Prostate gland (tissue), 2 donors: Measurements from ENCODE around the gene AP2B1. TPM values are rescaled to one million over a fixed set of nuclear protein-coding genes. Genes with fewer than 3 reads are reported as not detected.

Experiments
- DNase-seq: peaks from one replicate; pipeline ENCODE4 v3.0.0-alpha.2; 2019; ENCODE audit warnings: low spot score
- H3K27ac ChIP-seq, 2 donors: fragments of 200-600 bp; sonication (generic); 2 replicates each; pipeline ENCODE4 v1.5.1; 2017 to 2019
- H3K27me3 ChIP-seq: fragments of 200-600 bp; sonication (generic); replicated peaks from 2 replicates; pipeline ENCODE4 v1.5.1; 2019; ENCODE audit not compliant: insufficient read depth
- H3K36me3 ChIP-seq, 2 donors: fragments of 200-600 bp; sonication (generic); 1 replicate in 1 of 2; 2 replicates in 1 of 2; pipeline versions ENCODE4 v1.5.1 to v1.8.1; 2017 to 2019
- H3K4me1 ChIP-seq: fragments of 200-600 bp; sonication (generic); replicated peaks from 2 replicates; pipeline ENCODE4 v1.5.1; 2019
- H3K4me3 ChIP-seq, 2 donors: fragments of 200-600 bp; sonication (generic); 2 replicates each; pipeline ENCODE4 v1.5.1; 2017 to 2019
- H3K9me3 ChIP-seq: fragments of 200-600 bp; sonication (generic); 2 replicates; pipeline ENCODE4 v1.5.1; 2017
- CTCF ChIP-seq, 4 experiments: fragments of 200-600 bp in 2 of 4; fragments of 450-650 bp in 2 of 4; sonication (generic) in 2 of 4; IDR thresholded peaks; 1 replicate in 3 of 4; 2 replicates in 1 of 4; pipeline ENCODE4 v1.5.1; 2016 to 2019; ENCODE audit warnings: antibody characterized with exemption in 4 of 4, mild to moderate bottlenecking in 2 of 4, moderate library complexity in 2 of 4
- POLR2A ChIP-seq: fragments of 450-650 bp; IDR thresholded peaks from one replicate; pipeline ENCODE4 v1.6.1; 2016; ENCODE audit warnings: antibody characterized with exemption, mild to moderate bottlenecking
- POLR2AphosphoS5 ChIP-seq: sonication (generic); formaldehyde crosslinking; IDR thresholded peaks from one replicate; pipeline ENCODE4 v1.6.1; 2017; ENCODE audit warnings: antibody characterized with exemption
- WGBS: methylation state at CpG from one replicate; pipeline ENCODE4 v1.1.5; 2018; 5-methylcytosine and 5-hydroxymethylcytosine counted together
- intact Hi-C: fragments of 100-400 bp; cut with DNase I; formaldehyde crosslinking; loops from one replicate; pipeline ENCODE4 v1.14.2; 2022
- small RNA-seq, 2 donors: library from RNA; depleted of rRNA; stranded (forward); fragments of <200 nt; gene quantifications; one replicate each; pipeline ENCODE3, GENCODE V24; 2016
- total RNA-seq, 2 donors: library from RNA; depleted of rRNA; stranded (reverse); fragments of >200 nt; gene quantifications; one replicate each; pipeline ENCODE4 v1.1.0, GENCODE V29; 2016

Gene AP2B1
- total RNA-seq, 2 donors from 2014 or later = 66.8 to 92.9 TPM

GRCh38 chr17:35774499-35774898 is 187.4 kb downstream of the AP2B1 start:
- no peaks in the 10 kb centered on the region for H3K27me3 ChIP-seq
- H3K27ac ChIP-seq = peak overlapping the region; percentile 46 to 56
- intact Hi-C loops = no loop called here
- 27% methylated on average over 5 of the region's 5 CpGs for WGBS
- H3K4me3 ChIP-seq = no peak overlapping the region
- H3K9me3 ChIP-seq = no peaks in the 10 kb centered on the region
- H3K4me1 ChIP-seq = no peaks in the 10 kb centered on the region
- peak; percentile 33 for DNase-seq
- H3K36me3 ChIP-seq = no peaks in the 10 kb centered on the region
- TF ChIP-seq POLR2AphosphoS5 = peak; percentile 41
- TF ChIP-seq CTCF (IDR thresholded peaks at IDR 0.05) = no peak

- intact Hi-C loops = no loop called here
- TF ChIP-seq POLR2AphosphoS5 (no peak), CTCF (IDR thresholded peaks at IDR 0.05) (no peak), POLR2A (no peak)
- no peaks in the 10 kb centered on the region for H3K4me1 ChIP-seq
- peak overlapping the region; percentile 19 to 56 for H3K27ac ChIP-seq
- no peaks in the 10 kb centered on the region for H3K36me3 ChIP-seq
- no peaks in the 10 kb centered on the region for H3K9me3 ChIP-seq
- 64% methylated on average over 5 of the region's 5 CpGs for WGBS
- no peak overlapping the region for H3K4me3 ChIP-seq
- DNase-seq = no peak
- no peaks in the 10 kb centered on the region for H3K27me3 ChIP-seq
These were observed 187.9 kb downstream of the AP2B1 start for GRCh38 chr17:35775039-35775438.

- no peaks in the 10 kb centered on the region for H3K4me1 ChIP-seq
- H3K9me3 ChIP-seq = no peaks in the 10 kb centered on the region
- intact Hi-C loops = no loop called here
- TF ChIP-seq CTCF (IDR thresholded peaks at IDR 0.05) = no peak
- no peak for TF ChIP-seq POLR2AphosphoS5
- no peak for TF ChIP-seq POLR2A
- no peak for DNase-seq
- no peaks in the 10 kb centered on the region for H3K27me3 ChIP-seq
- no peaks in the 10 kb centered on the region for H3K36me3 ChIP-seq
- WGBS = 74% methylated on average over 6 of the region's 6 CpGs
- H3K27ac ChIP-seq = no peak overlapping the region
- no peak overlapping the region for H3K4me3 ChIP-seq
These were observed 188.5 kb downstream of the AP2B1 start for GRCh38 chr17:35775583-35775982.

Small RNA genes lying within 50 kb of the gene (small RNA-seq; reads per million reads assigned to genes)
- gene AC004134.1 (0 reads per million in 2 donors), gene AC015911.1 (0 reads per million in 2 donors), gene SNORD7 (86.3 to 119 reads per million in 2 donors)

Other genes with a start within 250 kb of the AP2B1 start
- 1 to 10 TPM; 7.7 TPM for gene SLFN11, start 213.7 kb upstream of the AP2B1 start, total RNA-seq
- gene SLFN12, start 154.8 kb upstream of the AP2B1 start, total RNA-seq = 1 to 10 TPM; 4.9 to 5.2 TPM
- 10 to 100 TPM in 1 of 2 donors, 1 to 10 TPM in 1; 4.1 to 10.5 TPM for gene SLFN13, start 138.6 kb upstream of the AP2B1 start, total RNA-seq
- 1 to 10 TPM in 1 of 2 donors, under 1 TPM in 1; 0.23 to 1.2 TPM for gene SLFN12L, start 49.6 kb upstream of the AP2B1 start, total RNA-seq
- gene SLFN14, start 26.5 kb upstream of the AP2B1 start, total RNA-seq = not detected
- gene PEX12, start 8.8 kb upstream of the AP2B1 start, total RNA-seq = 10 to 100 TPM in 1 of 2 donors, 1 to 10 TPM in 1; 9.4 to 11.6 TPM
- 1 to 10 TPM; 5.4 to 7.2 TPM for gene RASL10B, start 144.3 kb downstream of the AP2B1 start, total RNA-seq
- gene GAS2L2, start 165.9 kb downstream of the AP2B1 start, total RNA-seq = not detected
- gene C17orf50, start 173.6 kb downstream of the AP2B1 start, total RNA-seq = 10 to 100 TPM in 1 of 2 donors, not detected in 1; 15.8 TPM
- 100 to 1,000 TPM in 1 of 2 donors, 10 to 100 TPM in 1; 12.8 to 146 TPM for gene MMP28, start 208.3 kb downstream of the AP2B1 start, total RNA-seq
- gene TAF15, start 222.2 kb downstream of the AP2B1 start, total RNA-seq = 10 to 100 TPM; 57.2 to 86.1 TPM